NCI-H2227 treated with DMSO at 0.1 percent for 48 hours (cell line): Measurements from ENCODE around the gene DENND1B.
"Not testable (repeated sequence)": the region's sequence is repeated elsewhere in the genome, so short reads cannot be mapped to it uniquely, and the experiment has no call there.

Experiments
- DNase-seq: peaks from one replicate; lab custom pipeline; 2025; lab: John Stamatoyannopoulos, UW

The DENND1B gene

DNA sequence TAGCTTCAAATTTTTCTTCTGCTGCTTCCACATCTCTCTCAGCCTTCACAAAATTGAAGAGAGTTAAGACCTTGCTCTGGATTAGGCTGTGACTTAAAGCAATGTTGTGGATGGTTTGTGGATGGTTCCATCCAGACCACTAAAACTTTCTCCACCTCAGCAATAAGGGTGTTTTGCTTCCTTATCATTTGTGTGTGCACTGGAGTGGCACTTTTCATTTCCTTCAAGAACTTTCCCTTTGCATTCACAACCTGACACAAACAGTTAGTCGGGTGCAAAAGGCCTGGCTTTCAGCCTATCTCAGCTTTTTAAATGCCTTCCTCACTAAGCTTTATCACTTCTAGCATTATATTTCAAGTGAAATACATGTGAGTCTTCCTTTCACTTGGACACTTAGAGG, 30.3 kb downstream of the DENND1B start:
- DNase-seq, result no peak

DNA sequence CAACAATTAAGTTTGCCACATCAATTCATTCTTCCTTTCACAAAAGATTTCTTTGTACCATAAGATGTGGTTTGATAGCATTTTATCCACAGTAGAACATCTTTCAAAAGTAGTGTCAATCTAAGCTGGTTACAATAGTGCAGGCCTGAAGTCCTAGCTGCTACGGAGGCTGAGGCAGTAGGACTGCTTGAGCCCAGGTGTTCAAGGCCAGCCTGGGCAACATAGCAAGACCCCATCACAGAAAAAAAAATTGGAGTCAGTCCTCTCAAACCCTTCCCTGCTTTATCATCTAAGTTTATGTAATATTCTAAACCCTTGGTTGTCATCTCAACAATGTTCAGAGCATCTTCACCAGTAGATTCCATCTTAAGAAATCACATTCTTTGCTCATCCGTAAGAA, 31.7 kb downstream of the DENND1B start:
- no peak for DNase-seq

DNA sequence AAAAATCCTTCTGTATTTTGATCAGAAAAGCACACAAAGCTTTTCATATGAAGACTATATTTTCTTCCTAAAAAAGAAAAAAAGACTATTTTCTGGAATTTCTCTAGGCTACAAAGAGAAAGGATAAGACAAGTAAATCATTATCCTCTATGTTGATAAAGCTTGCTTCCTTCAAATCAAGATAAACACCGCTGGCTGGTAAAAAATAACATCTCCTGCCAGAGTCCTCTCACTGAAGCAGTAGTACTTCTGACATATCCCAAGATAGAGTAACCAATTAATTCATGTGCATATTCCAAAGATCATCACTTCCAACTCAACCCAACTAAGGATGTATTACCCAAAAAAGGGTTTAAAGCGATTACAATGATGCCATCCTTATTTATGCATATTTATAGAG, 34.3 kb downstream of the DENND1B start:
- no peak for DNase-seq

DNA sequence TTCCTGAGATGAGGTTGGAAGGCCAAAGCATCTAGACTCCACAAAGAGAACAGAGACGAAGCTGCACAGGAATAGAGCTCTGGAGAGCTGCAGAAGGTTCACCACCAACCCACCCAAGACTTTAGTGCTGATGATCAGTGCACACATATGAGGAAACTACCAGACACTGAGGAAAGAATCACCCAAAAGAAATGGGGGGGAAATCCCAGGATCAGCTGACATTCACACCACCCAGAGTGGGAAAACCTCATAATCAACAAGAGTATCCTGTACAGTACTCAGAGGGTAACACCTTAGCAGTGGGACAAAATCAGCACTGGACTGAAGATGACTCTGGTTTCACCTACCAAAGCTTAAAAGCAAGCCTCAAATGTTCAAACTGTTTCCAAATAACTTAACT, 36.4 kb downstream of the DENND1B start:
- no peak for DNase-seq

DNA sequence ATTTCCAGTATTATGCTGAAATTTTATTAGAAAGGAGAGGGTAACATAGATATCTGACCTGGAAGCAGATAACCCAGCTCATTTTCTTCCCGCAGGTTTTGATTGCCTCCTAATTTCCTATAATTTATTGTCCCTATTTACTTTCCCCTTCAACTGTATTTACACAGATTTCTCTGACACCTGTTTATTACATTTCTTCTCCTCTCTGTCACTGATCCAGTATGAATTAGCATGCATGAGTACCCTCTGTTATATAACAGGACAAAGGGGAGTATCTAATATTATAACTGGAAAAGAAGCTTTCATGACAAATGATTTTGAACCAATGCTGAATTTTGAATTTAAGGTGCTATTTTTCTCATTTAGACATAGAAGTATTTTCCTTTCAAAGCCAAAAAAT, 37.4 kb downstream of the DENND1B start:
- DNase-seq, result no peak

DNA sequence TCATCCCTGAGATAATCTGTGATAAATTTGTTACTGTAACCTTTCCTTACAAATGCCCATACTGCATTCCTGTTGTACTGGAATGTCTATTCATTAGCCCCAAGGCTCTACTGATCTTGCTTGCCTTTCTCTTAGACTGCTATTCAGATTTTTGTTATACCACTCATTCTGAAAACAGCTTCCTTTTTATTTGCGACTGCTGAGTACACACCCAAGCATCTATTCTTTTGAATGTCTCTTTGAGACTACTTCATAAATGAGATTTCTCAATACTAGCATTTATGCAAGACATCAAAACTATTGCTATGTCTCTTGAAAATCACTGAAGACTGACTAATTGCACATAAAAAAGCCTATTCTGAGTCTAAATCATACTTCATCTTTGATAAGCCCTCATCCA, 38.6 kb downstream of the DENND1B start:
- DNase-seq, result no peak

DNA sequence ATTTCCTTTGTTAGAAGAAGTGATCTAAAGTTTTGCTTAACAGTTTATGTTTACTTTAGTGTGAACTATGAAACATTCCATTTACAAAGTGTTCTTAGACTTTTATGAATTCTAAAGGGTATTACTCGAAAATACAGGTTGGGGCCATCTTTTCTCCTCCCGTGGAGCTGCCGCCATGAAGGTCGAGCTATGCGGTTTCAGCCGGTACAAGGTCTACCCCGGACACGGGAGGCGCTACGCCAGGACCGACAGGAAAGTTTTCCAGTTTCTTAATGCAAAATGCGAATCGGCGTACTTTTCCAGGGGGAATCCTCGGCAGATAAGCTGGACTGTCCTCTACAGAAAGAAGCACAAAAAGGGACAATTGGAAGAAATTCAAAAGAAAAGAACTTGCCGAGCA, 39.8 kb downstream of the DENND1B start:
- DNase-seq, result no peak

DNA sequence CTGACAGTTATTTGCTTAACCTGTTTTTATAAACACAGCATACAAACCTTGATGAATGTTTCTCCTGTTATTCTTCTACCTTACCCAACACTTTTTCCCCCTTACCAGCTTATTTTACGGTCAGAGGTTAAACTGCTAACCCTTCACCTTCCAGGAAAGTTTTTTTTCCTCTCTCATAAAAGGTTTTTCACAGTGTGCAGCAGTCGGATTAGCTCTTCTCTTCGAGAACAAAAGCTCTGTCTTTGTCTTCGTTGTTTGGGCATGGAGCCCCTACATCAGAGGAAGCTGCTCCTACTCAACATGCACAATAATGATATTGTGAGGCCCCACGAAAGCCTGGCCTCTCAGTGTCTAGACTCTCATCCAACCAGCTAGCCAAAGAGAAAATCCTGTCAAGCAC, 42.0 kb downstream of the DENND1B start:
- DNase-seq, result peak; percentile 12

DNA sequence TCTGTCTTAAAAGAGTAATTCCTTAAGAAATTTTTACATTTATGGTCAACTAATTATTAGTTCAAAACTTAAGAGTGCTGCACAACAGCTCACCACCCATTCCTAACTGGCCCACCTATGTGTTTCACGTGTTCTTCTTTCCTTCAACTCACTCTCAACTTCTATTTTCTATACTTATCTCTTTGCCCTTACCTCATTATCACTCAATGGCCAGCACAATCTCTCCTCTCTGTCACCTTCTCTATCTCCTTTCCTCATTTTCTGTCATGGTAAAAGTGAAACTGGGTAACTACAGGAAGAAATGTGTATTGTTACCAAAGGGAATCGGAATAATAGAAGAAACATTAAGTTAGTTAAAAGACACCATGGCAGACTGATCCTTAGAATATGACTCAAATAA, 43.1 kb downstream of the DENND1B start:
- no peak for DNase-seq

DNA sequence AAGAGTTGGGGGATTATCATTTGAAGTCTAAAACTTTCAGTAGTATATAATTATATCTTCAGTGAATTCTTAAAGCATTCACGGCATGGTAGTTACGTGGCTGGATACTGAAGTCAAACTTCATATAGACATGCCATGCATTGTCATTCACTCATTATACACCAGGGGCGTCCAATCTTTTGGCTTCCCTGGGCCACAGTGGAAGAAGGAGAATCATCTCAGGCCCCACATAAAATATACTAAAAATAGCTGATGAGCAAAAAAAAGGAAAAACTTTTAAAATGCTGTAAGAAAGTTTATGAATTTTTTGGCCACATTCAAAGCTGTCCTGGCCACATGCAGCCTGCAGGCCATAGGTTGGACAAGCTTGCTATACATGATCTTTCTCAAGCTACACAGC, 43.8 kb downstream of the DENND1B start:
- DNase-seq, result no peak

DNA sequence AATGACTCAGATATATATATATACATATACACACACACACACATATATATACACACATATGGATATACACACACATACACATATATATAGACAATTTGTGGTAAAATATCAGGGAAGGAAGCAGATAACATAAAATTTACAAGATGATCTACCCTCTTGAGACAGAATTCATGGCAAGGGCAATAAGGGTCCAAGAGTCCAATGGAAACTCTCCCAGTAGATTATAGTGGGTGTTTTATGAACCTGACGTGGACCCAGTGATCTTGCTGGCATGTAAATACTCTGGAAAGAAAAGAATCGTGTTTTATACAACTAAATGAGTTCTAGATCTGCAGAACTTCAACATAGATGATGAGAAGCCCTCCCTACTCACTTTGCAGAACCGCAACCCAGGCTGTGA, 49.3 kb downstream of the DENND1B start:
- DNase-seq, result no peak

DNA sequence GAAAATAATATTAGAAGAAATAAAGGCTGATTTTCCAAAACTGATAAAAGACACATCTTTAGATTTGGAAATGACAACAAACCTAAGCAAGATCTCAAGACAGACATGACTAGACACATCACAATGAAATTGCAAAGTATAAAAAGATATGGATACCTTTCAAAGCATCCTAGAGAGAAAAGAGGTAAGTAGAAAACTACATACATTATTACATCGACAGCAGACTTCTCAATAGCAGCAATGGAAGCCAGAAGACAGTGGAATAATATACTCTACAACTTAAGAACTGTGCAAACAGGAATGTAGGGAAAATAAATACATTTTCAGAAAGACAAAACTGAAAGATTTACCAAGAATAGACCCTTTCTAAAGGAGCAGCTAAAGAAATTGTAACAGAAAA, 50.2 kb downstream of the DENND1B start:
- no peak for DNase-seq

DNA sequence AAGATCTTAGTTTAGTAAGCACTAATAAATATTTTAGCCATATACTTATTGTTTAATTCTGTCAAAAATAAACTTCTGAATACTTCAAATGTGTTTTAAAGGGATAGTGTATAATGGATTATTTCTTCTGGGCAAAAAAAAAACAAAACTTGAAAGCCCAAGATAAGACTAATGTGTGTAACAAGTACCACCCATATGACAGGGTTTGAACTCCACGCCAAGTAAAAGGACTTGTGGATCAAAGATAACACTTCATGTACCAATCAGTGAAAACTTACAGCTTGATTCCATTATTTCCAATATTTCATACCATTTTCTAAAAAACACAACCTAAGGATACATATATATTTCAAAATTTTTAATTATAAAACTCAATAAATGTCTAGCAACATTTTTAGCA, 59.5 kb downstream of the DENND1B start:
- no peak for DNase-seq

DNA sequence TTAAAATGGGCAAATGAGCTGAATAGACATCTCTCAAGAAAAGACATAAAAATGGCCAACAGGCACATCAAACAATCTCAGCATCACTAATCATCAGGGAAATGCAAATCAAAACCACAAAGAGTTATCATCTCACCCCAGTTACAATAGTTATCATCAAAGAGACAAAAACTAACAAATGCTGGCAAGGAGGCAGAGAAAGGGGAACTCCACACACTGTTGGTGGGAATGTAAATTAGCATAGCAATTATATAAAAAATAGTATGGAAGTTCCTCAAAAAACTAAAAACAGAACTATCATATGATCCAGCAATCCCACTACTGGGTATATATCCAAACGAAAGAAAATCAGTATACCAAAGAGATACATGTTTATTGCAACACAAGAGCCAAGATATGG, 68.7 kb downstream of the DENND1B start:
- no peak for DNase-seq

DNA sequence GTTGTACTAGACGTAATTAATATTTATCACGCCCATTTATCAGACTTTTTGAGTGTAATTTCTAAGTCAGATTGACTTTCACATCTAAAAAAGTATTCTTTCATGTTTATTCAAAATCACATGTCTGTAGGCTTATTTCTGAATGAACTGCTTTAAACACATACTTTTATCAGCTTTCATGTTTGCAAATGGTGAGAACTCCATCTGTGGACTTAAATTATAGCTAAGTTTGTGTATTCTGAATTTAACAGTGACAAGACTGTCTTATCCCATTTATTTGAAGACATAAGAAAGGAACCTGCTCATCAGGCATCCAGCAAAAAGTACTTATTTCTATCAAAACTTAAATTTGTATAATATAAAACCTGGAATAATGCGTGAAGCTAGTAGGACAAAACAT, 69.3 kb downstream of the DENND1B start:
- no peak for DNase-seq

DNA sequence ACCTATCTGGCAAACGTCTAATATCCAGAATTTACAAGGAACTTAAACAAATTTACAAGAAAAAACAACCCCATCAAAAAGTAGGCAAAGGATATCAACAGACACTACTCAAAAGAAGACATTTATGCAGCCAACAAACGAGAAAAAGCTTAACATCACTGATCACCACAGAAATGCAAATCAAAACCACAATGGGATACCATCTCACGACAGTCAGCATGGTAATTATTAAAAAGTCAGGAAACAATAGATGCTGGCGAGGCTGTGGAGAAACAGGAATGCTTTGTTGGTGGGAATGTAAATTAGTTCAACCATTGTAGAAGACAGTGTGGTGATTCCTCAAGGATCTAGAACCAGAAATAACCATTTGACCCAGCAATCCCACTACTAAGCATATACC, 74.6 kb downstream of the DENND1B start:
- not testable (repeated sequence) for DNase-seq

DNA sequence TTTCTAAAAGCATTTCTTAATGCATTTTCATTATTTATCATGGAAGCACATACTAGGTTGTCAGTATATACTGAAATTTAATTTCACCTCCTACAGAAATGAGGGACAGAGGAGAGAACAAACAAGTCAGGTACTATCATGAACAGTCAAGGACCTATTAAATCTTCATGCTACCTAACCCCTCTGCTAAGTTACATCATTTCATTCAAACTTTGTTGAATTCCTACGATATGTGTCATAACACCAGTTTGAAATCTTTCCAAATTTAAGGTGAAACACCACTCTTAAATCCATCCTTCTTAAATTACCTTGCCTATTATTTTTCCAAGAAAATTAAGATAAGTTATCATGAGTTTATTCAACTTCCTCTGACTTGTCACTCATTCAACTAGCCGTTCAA, 78.9 kb downstream of the DENND1B start:
- no peak for DNase-seq

DNA sequence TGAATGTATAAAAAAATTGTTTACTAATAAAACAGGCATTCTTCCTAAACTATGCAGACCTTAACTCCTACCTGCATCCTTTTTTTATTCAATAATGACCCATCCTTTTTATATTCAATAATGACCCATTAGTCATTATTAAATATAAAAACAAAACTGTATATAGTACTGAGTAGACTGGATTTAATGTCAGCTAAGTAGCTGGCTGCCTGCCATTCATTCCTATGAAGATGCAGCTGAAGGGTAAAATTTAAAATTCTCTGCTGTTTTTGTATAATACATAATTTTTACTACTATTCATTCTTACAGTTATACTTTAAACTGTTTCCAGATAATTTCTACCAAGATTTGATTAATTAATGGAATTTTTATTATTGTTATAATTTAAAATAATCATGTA, 79.3 kb downstream of the DENND1B start:
- DNase-seq, result no peak

DNA sequence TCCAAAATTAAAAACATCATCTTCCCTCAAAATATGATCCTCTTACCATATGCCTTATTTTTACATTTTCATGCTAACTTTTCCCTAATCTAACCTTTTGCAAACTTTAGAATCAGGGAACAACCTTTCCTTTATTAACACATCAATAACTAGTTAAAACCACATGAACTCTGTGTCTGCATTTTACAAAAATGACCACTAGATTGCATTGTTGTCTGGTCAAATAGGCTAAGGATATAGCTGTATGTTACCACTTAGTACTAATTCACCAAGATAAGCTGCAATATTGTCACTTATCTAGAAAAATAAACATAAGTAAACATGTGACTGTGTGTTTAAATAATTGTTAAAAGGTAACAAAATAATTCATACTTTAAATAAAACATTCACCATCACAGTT, 82.3 kb downstream of the DENND1B start:
- DNase-seq, result peak; percentile 12

DNA sequence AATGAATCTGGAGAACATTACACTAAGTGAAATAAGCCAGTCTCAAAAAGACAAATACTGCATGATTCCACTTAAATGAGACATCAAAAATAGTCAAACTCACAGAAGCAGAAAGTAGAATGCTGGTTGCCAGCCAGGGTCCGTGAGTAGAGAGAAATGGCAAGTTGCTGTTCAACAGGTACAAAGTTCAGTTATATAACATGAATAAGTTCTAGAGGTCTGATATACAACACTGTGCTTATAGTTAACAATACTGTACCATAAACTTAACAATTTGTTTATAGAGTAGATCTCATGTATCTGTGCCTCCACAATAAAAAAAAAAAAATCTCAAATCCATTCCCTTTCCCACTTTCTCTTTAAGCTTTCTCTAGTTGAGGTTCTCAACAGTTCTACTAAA, 83.5 kb downstream of the DENND1B start:
- DNase-seq, result no peak

DNA sequence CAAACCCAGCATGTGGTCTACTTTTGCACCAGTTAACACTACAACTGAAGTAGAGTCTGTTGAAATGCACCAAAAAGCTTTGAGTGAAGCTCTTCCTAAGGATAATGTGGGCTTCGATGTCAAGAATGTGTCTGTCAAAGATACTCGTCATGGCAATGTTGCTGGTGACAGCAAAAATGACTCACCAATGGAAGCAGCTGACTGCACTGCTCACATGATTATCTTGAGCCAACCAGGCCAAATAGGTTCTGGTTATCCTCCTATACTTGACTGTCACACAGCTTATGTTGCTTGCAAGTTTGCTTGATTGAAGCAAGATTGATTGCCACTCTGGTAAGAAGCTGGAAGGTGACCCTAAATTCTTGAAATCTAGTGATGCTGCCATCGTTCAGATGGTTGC, 85.2 kb downstream of the DENND1B start:
- no peak for DNase-seq

DNA sequence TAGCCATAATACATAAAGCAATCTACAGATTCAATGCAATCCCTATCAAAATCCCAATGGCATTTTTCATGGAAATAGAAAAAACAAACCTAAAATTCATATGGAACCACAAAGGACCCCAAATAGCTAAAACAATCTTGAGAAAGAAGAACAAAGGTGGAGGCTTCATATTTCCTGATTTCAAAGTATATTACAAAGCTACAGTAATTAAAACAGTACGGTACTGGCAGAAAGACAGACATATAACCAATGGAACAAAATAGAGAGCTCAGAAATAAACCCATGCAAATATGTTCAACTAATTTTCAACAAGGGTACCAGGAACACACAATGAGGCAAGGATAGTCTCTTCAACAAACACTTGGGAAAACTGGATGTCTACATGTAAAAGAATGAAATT, 87.0 kb downstream of the DENND1B start:
- no peak for DNase-seq

DNA sequence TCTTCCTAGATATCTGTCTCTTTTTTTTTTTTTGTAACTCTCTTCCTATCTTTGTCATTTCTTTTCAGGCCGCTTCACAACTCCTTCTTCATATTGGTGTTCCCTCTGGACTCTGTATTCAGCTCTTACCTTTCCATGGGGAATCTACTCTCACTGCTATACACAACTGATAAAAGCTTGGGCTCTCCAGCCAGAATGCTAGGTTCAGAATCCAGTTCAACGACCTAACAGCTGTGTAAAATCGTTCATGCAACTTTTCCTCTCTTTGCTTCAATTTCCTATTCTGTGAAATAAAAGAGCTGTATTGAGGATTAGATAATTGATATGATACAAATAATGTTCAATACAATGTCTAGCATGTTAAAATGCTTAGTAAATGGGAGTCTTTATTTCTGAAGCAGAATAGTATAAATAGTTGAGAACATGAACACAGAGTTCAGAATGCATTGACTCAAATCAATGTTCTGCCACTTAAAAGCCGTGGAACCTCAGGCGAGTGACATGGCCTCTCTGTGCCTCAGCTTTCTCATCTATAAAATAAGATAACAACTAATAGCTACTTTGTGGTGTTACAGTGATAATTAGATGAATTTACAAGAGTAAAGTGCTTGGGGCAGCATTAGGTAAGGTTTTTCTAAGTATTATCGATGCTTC, 88.5 kb downstream of the DENND1B start:
- DNase-seq, result no peak

DNA sequence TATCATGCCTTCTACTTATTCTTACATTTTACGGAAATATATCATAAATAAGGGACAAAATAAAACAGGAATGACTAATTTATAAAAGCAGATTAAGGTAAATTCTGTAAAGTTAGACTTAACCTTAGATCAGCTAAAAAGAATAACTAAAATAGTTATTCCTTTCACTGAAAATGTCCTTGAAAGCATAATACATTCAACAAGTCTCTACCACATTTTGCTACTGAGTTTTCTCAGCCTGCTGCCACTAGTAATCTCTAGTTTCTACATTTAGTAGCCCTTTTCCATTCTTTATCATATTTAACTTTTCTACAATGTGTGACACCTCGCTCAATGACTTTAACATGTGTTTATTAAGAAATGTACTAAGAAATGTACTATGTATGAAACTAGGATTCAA, 89.0 kb downstream of the DENND1B start:
- no peak for DNase-seq

DNA sequence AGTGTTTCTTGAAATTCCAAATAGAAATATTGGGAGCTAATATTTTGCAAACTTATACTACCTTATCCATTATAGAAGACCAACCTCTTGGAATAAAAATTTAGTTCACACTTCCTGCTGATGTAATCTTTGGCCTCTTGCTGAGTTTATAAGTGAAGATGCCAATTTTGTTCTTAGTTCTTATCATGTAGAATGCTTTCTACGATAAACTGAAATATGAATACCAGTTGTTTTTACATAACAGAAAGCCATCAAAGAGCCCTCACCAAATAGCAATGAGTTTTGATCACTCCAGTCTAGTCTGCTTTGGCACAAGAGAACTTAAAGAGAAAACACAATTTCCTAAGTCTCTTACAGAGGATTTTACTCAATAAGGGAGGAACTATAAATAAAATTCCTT, 89.5 kb downstream of the DENND1B start:
- no peak for DNase-seq
